Esophagus (tissue), 2 donors: ENCODE measurements around the gene NIT1. TPM values are rescaled to one million over a fixed set of nuclear protein-coding genes. Genes with fewer than 3 reads are reported as not detected.

ENCODE experiments used
- H3K27ac ChIP-seq, 2 donors: one replicate each; pipeline ENCODE4 v1.5.1; 2013; ENCODE audit warnings: low read depth in 2 of 2, mild to moderate bottlenecking in 2 of 2, inconsistent platforms in 1 of 2, low read length in 1 of 2, moderate library complexity in 1 of 2
- H3K27me3 ChIP-seq, 2 donors: one replicate each; pipeline ENCODE4 v1.6.1; 2013; ENCODE audit warnings: low read length in 2 of 2, control low read depth in 1 of 2, mild to moderate bottlenecking in 1 of 2; ENCODE audit not compliant: insufficient read depth in 2 of 2, control insufficient read depth in 1 of 2
- H3K36me3 ChIP-seq, 2 donors: one replicate each; pipeline ENCODE4 v1.6.1; 2013; ENCODE audit warnings: low read length in 1 of 2; ENCODE audit not compliant: control insufficient read depth in 2 of 2, insufficient read depth in 2 of 2
- H3K4me1 ChIP-seq, 2 donors: one replicate each; pipeline ENCODE4 v1.6.1; 2013; ENCODE audit warnings: low read length in 1 of 2; ENCODE audit not compliant: control insufficient read depth in 2 of 2, insufficient read depth in 2 of 2
- H3K4me3 ChIP-seq, 2 donors: one replicate each; pipeline ENCODE4 v1.5.1; 2013; ENCODE audit warnings: low read length in 2 of 2, mild to moderate bottlenecking in 2 of 2, low read depth in 1 of 2, moderate library complexity in 1 of 2
- H3K9me3 ChIP-seq, 2 donors: one replicate each; pipeline ENCODE4 v1.6.1; 2013; ENCODE audit warnings: mild to moderate bottlenecking in 2 of 2, low read depth in 1 of 2, low read length in 1 of 2, moderate library complexity in 1 of 2; ENCODE audit not compliant: control insufficient read depth in 2 of 2, insufficient read depth in 1 of 2
- WGBS, 2 donors: extraction: QIAGEN DNeasy Blood & Tissue Kit; methylation state at CpG; one replicate each; pipeline ENCODE4 v1.1.7; 2013; 5-methylcytosine and 5-hydroxymethylcytosine counted together
- polyA plus RNA-seq, 2 donors: library from polyadenylated mRNA; stranded (reverse); fragments of 200-250 nt; gene quantifications; one replicate each; pipeline ENCODE4 v1.2.3, GENCODE V29; 2013
- donor health status: healthy with polysubstance abuse.
- donor health status: Bipolar disorder and iron deficiency.

NIT1 gene
- polyA plus RNA-seq, 2 donors, result 28.0 to 28.5 TPM

DNA sequence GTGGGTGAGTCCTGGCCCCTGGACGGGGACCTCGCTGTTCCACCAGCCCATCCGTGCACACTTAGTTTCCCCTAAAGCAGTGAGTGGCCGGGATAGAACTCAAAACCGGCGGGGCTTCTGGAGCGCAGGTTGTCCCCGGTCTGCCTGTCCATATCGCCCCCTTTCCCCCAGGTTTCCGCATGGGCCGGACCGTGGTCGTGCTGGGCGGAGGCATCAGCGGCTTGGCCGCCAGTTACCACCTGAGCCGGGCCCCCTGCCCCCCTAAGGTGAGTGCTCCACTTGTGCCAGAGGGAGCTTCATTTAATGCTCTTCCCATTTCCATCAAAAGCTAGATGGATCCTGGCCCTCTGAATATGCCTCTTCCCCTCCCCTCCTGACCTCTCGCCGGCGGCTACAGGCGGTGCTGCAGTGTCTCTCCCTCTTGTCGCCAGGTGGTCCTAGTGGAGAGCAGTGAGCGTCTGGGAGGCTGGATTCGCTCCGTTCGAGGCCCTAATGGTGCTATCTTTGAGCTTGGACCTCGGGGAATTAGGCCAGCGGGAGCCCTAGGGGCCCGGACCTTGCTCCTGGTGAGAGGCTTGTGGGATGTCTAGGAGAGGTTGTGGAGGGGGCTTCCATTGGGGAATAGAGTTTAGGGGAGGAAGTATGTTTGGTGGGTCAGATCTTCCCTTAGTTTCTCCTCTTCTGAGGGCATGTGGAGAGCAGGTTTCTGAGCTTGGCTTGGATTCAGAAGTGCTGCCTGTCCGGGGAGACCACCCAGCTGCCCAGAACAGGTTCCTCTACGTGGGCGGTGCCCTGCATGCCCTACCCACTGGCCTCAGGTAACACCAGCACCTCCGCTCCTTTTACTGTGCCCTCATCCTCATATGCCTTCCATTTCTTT is 49.0 kb downstream of the NIT1 start:
- Histone ChIP-seq H3K36me3 (peaks cover 10 to 22% of the 10 kb centered on the region in 2 donors), H3K27me3 (no peaks in the 10 kb centered on the region)
- WGBS, 2 donors, result 6% methylated on average over 33 of the region's 33 CpGs

DNA sequence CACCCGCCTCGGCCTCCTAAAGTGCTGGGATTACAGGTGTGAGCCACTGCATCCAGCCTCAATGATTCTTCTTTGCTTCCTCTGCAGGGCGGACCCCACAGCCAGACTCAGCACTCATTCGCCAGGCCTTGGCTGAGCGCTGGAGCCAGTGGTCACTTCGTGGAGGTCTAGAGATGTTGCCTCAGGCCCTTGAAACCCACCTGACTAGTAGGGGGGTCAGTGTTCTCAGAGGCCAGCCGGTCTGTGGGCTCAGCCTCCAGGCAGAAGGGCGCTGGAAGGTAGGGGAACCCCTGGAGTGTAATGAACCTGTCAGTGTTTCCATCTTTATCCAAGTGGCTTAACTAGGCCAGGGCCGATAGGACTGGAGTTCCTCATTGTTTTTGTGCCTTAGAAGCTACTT is 51.0 kb downstream of the NIT1 start:
- H3K36me3 ChIP-seq, result peaks cover 15 to 28% of the 10 kb centered on the region in 2 donors

More for the DNA sequence above, 49.0 kb downstream of the NIT1 start:
- Histone ChIP-seq H3K4me1 (peaks cover 0 to 13% of the 10 kb centered on the region in 2 donors), H3K4me3 (peak overlapping the region; percentile 63 to 67), H3K27ac (peak overlapping the region; percentile 92 to 97), H3K9me3 (no peaks in the 10 kb centered on the region)

More for the DNA sequence above, 51.0 kb downstream of the NIT1 start:
- peaks cover 4 to 16% of the 10 kb centered on the region in 2 donors for H3K4me1 ChIP-seq
- no peak overlapping the region for H3K4me3 ChIP-seq
- H3K9me3 ChIP-seq, result no peaks in the 10 kb centered on the region
- no peak overlapping the region for H3K27ac ChIP-seq
- WGBS, 2 donors, result 92 to 93% methylated on average over 9 of the region's 9 CpGs
- no peaks in the 10 kb centered on the region for H3K27me3 ChIP-seq

Other genes with a start within 250 kb of the NIT1 start
- gene ITLN1, start 232.9 kb upstream of the NIT1 start, polyA plus RNA-seq, result under 1 TPM; 0.04 to 0.20 TPM
- under 1 TPM; 0.09 to 0.20 TPM for gene ITLN2, start 163.3 kb upstream of the NIT1 start, polyA plus RNA-seq
- 10 to 100 TPM; 56.5 to 76.4 TPM for gene F11R, start 97.0 kb upstream of the NIT1 start, polyA plus RNA-seq
- gene TSTD1, start 79.1 kb upstream of the NIT1 start, polyA plus RNA-seq, result 100 to 1,000 TPM in 1 of 2 donors, 10 to 100 TPM in 1; 92.4 to 117 TPM
- gene USF1, start 72.1 kb upstream of the NIT1 start, polyA plus RNA-seq, result 10 to 100 TPM; 37.6 to 50.1 TPM
- 1 to 10 TPM; 7.9 to 9.5 TPM for gene ARHGAP30, start 48.2 kb upstream of the NIT1 start, polyA plus RNA-seq
- gene NECTIN4, start 28.5 kb upstream of the NIT1 start, polyA plus RNA-seq, result 10 to 100 TPM; 44.9 to 80.5 TPM
- 1 to 10 TPM; 1.8 to 2.5 TPM for gene KLHDC9, start 19.7 kb upstream of the NIT1 start, polyA plus RNA-seq
- 100 to 1,000 TPM; 116 to 186 TPM for gene PFDN2, start 68 bp upstream of the NIT1 start, polyA plus RNA-seq
- 10 to 100 TPM; 15.5 to 24.4 TPM for gene DEDD, start 14.6 kb downstream of the NIT1 start, polyA plus RNA-seq
- 100 to 1,000 TPM in 1 of 2 donors, 10 to 100 TPM in 1; 94.3 to 132 TPM for gene UFC1, start 35.9 kb downstream of the NIT1 start, polyA plus RNA-seq
- 10 to 100 TPM; 16.5 to 22.9 TPM for gene USP21, start 41.4 kb downstream of the NIT1 start, polyA plus RNA-seq
- gene PPOX, start 48.3 kb downstream of the NIT1 start, polyA plus RNA-seq, result 10 to 100 TPM; 11.7 to 29.6 TPM
- gene B4GALT3, start 59.4 kb downstream of the NIT1 start, polyA plus RNA-seq, result 10 to 100 TPM; 18.3 to 18.8 TPM
- 1 to 10 TPM in 1 of 2 donors, under 1 TPM in 1; 0.82 to 1.1 TPM for gene ADAMTS4, start 80.9 kb downstream of the NIT1 start, polyA plus RNA-seq
- 10 to 100 TPM; 27.8 to 76.0 TPM for gene NDUFS2, start 84.3 kb downstream of the NIT1 start, polyA plus RNA-seq
- 10 to 100 TPM; 10.0 to 14.0 TPM for gene FCER1G, start 97.2 kb downstream of the NIT1 start, polyA plus RNA-seq
- gene APOA2, start 105.5 kb downstream of the NIT1 start, polyA plus RNA-seq, result not detected
- 10 to 100 TPM in 1 of 2 donors, 1 to 10 TPM in 1; 8.0 to 10.5 TPM for gene TOMM40L, start 108.0 kb downstream of the NIT1 start, polyA plus RNA-seq
- under 1 TPM in 1 of 2 donors, not detected in 1; 0.07 TPM for gene NR1I3, start 120.1 kb downstream of the NIT1 start, polyA plus RNA-seq
- 10 to 100 TPM in 1 of 2 donors, 1 to 10 TPM in 1; 10.0 to 16.2 TPM for gene PCP4L1, start 140.6 kb downstream of the NIT1 start, polyA plus RNA-seq
- 1 to 10 TPM; 1.4 to 1.6 TPM for gene MPZ, start 191.9 kb downstream of the NIT1 start, polyA plus RNA-seq
- gene SDHC, start 196.3 kb downstream of the NIT1 start, polyA plus RNA-seq, result 100 to 1,000 TPM in 1 of 2 donors, 10 to 100 TPM in 1; 40.6 to 148 TPM
- not detected for gene CFAP126, start 249.8 kb downstream of the NIT1 start, polyA plus RNA-seq